Endothelial cell (in vitro differentiated cells): Measurements from ENCODE around the gene SLC19A3. TPM values are rescaled to one million over a fixed set of nuclear protein-coding genes. Genes with fewer than 3 reads are reported as not detected.

Source experiments
- DNase-seq: peaks from one replicate; pipeline ENCODE4 v3.0.0; 2021; ENCODE audit warnings: low spot score
- H3K27ac Mint-ChIP-seq: one replicate; pipeline ENCODE4 v1.8.0; 2021; ENCODE audit warnings: mixed read lengths, inconsistent platforms; ENCODE audit not compliant: unreplicated experiment
- H3K27me3 Mint-ChIP-seq: one replicate; pipeline ENCODE4 v1.8.0; 2021; ENCODE audit warnings: mild to moderate bottlenecking, moderate library complexity, mixed read lengths, inconsistent platforms; ENCODE audit not compliant: unreplicated experiment
- H3K36me3 Mint-ChIP-seq: one replicate; pipeline ENCODE4 v1.8.0; 2021; ENCODE audit warnings: mild to moderate bottlenecking, low read depth, mixed read lengths, inconsistent platforms; ENCODE audit not compliant: unreplicated experiment
- H3K4me1 Mint-ChIP-seq: one replicate; pipeline ENCODE4 v1.8.0; 2021; ENCODE audit warnings: mild to moderate bottlenecking, mixed read lengths, inconsistent platforms; ENCODE audit not compliant: unreplicated experiment
- H3K4me3 Mint-ChIP-seq: one replicate; pipeline ENCODE4 v1.8.0; 2021; ENCODE audit warnings: mild to moderate bottlenecking, mixed read lengths, inconsistent platforms; ENCODE audit not compliant: unreplicated experiment
- H3K9me3 Mint-ChIP-seq: one replicate; pipeline ENCODE4 v1.8.0; 2021; ENCODE audit warnings: mixed read lengths, inconsistent platforms; ENCODE audit not compliant: unreplicated experiment
- total RNA-seq: library from RNA; stranded (reverse); fragmentation: NEBNext Ultra II Directional; extraction: Animal tissue kit (Norgen Biotek cat#: 25700); gene quantifications from one replicate; pipeline ENCODE4 v1.2.1, GENCODE V29; 2021; ENCODE audit not compliant: unreplicated experiment
- TF ChIP-seq, protein P1 (sequence below): fragments of 200-600 bp; sonication (generic); IDR thresholded peaks from one replicate; pipeline ENCODE4 v1.5.0; 2021; ENCODE audit warnings: antibody characterized with exemption; ENCODE audit not compliant: unreplicated experiment

SLC19A3 gene
- total RNA-seq, 1 donor from 2014 or later, result 0.62 TPM

DNA sequence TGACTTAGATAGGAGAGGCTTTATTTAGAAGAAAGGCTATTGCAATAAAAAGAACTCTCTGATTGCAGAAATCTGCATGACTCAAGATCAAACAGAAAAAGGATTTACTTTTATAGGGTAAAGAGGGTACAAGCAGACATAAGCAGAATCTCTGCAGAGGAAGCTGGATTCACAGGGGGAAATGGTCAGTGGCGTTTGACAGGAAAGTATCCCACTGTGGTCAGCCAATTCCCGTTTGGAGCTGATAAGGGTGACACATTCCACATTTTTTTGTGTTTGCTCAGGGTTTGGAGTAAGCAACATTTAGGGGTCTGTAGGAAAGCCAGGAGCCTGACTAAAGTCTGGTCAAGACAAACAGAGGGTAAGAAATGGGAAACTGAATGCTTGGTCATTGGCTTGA lies 75.2 kb downstream of the SLC19A3 start:
- Mint-ChIP-seq H3K4me3 (no peak overlapping the region), H3K27ac (peak overlapping the region; percentile 48), H3K27me3 (no peaks in the 10 kb centered on the region), H3K9me3 (no peaks in the 10 kb centered on the region), H3K36me3 (no peaks in the 10 kb centered on the region), H3K4me1 (peaks cover 17% of the 10 kb centered on the region)
- TF ChIP-seq, protein P1, sequence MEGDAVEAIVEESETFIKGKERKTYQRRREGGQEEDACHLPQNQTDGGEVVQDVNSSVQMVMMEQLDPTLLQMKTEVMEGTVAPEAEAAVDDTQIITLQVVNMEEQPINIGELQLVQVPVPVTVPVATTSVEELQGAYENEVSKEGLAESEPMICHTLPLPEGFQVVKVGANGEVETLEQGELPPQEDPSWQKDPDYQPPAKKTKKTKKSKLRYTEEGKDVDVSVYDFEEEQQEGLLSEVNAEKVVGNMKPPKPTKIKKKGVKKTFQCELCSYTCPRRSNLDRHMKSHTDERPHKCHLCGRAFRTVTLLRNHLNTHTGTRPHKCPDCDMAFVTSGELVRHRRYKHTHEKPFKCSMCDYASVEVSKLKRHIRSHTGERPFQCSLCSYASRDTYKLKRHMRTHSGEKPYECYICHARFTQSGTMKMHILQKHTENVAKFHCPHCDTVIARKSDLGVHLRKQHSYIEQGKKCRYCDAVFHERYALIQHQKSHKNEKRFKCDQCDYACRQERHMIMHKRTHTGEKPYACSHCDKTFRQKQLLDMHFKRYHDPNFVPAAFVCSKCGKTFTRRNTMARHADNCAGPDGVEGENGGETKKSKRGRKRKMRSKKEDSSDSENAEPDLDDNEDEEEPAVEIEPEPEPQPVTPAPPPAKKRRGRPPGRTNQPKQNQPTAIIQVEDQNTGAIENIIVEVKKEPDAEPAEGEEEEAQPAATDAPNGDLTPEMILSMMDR, result no peak
- peak; percentile 11 for DNase-seq

DNA sequence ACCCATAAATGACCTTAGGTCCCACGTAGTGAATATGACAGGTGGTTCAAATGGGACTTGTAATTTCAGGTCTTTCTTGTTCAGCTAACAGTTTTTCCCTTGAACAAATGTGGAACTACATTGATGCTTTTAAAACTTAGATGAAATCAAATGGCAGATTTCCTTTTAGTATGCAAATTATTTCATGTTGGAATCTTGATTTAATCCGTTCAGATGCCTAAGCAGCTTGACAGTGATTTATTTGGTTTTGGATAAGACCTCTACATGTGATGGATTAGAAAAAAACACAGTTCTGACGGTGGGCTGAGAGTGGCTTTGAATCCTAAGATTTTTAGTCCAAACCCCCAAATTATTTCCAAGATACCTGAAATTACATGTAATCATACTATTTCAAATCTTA lies 83.6 kb downstream of the SLC19A3 start:
- Mint-ChIP-seq H3K4me1 (no peaks in the 10 kb centered on the region), H3K27me3 (no peaks in the 10 kb centered on the region), H3K4me3 (no peak overlapping the region), H3K9me3 (no peaks in the 10 kb centered on the region), H3K36me3 (no peaks in the 10 kb centered on the region), H3K27ac (no peak overlapping the region)
- DNase-seq, result no peak
- TF ChIP-seq, protein P1, result no peak

Other genes with a start within 250 kb of the SLC19A3 start
- gene AGFG1, start 245.9 kb downstream of the SLC19A3 start, total RNA-seq, result 70.9 TPM
- not detected for gene SCYGR2, start 119.1 kb downstream of the SLC19A3 start, total RNA-seq
- not detected for gene SCYGR3, start 103.2 kb downstream of the SLC19A3 start, total RNA-seq
- not detected for gene SCYGR4, start 100.5 kb downstream of the SLC19A3 start, total RNA-seq
- not detected for gene SCYGR5, start 51.2 kb downstream of the SLC19A3 start, total RNA-seq
- not detected for gene SCYGR6, start 6.7 kb upstream of the SLC19A3 start, total RNA-seq
- gene SCYGR7, start 10.3 kb upstream of the SLC19A3 start, total RNA-seq, result not detected
- gene SCYGR8, start 27.9 kb upstream of the SLC19A3 start, total RNA-seq, result not detected
- not detected for gene CCL20, start 95.8 kb upstream of the SLC19A3 start, total RNA-seq
- gene DAW1, start 153.6 kb upstream of the SLC19A3 start, total RNA-seq, result 1.6 TPM